Measurements from ENCODE around the gene NUP62. TPM values are rescaled to one million over a fixed set of nuclear protein-coding genes. Genes with fewer than 3 reads are reported as not detected.

The NUP62 gene
- total RNA-seq, 1 experiment from 2014 or later, result 54.6 TPM

DNA sequence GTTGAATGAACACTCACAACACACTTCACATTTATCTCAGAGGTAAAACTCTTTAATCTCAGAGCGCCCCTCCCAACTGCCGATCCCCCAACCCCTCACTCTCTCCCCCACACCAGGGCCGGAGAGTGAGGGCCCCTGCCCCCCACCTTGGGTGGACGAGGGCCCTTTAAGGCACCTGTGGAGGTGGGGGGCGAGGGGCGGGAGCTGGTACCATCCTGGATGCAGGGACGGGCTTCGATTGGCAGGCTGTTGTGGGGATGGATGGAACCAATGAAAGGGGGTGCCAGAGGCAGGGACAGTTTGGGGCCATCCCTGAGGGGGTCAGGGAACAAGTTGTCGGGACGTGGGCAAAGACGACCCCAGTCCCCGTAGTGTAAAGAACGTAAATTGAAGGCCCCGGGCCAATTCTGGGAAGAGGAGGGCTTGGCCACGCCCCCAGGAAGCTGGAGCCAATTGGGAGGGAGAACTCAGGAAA lies 60.3 kb downstream of the NUP62 start:
- TF ChIP-seq, protein P1, sequence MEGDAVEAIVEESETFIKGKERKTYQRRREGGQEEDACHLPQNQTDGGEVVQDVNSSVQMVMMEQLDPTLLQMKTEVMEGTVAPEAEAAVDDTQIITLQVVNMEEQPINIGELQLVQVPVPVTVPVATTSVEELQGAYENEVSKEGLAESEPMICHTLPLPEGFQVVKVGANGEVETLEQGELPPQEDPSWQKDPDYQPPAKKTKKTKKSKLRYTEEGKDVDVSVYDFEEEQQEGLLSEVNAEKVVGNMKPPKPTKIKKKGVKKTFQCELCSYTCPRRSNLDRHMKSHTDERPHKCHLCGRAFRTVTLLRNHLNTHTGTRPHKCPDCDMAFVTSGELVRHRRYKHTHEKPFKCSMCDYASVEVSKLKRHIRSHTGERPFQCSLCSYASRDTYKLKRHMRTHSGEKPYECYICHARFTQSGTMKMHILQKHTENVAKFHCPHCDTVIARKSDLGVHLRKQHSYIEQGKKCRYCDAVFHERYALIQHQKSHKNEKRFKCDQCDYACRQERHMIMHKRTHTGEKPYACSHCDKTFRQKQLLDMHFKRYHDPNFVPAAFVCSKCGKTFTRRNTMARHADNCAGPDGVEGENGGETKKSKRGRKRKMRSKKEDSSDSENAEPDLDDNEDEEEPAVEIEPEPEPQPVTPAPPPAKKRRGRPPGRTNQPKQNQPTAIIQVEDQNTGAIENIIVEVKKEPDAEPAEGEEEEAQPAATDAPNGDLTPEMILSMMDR (IDR thresholded peaks at IDR 0.05), result no peak
- TF ChIP-seq, protein P2, sequence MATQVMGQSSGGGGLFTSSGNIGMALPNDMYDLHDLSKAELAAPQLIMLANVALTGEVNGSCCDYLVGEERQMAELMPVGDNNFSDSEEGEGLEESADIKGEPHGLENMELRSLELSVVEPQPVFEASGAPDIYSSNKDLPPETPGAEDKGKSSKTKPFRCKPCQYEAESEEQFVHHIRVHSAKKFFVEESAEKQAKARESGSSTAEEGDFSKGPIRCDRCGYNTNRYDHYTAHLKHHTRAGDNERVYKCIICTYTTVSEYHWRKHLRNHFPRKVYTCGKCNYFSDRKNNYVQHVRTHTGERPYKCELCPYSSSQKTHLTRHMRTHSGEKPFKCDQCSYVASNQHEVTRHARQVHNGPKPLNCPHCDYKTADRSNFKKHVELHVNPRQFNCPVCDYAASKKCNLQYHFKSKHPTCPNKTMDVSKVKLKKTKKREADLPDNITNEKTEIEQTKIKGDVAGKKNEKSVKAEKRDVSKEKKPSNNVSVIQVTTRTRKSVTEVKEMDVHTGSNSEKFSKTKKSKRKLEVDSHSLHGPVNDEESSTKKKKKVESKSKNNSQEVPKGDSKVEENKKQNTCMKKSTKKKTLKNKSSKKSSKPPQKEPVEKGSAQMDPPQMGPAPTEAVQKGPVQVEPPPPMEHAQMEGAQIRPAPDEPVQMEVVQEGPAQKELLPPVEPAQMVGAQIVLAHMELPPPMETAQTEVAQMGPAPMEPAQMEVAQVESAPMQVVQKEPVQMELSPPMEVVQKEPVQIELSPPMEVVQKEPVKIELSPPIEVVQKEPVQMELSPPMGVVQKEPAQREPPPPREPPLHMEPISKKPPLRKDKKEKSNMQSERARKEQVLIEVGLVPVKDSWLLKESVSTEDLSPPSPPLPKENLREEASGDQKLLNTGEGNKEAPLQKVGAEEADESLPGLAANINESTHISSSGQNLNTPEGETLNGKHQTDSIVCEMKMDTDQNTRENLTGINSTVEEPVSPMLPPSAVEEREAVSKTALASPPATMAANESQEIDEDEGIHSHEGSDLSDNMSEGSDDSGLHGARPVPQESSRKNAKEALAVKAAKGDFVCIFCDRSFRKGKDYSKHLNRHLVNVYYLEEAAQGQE (IDR thresholded peaks at IDR 0.05; ENCODE audit: insufficient read depth in 1 of 2, low read depth in 2 of 2, low read length in 1 of 2), result no peak
- TF ChIP-seq TCF7L2 (IDR thresholded peaks at IDR 0.05; ENCODE audit: low read depth, low read length) (no peak), POLR2AphosphoS5 (IDR thresholded peaks at IDR 0.05; ENCODE audit: low read depth, low read length) (no peak), SIN3A (IDR thresholded peaks at IDR 0.05; ENCODE audit: borderline replicate concordance, insufficient read depth, low read depth, low read length) (no peak)
- no peaks in the 10 kb centered on the region for H3K9me3 ChIP-seq (ENCODE audit: control insufficient read depth, insufficient read depth, low read depth, low read length)
- peaks cover 18% of the 10 kb centered on the region for H3K4me1 ChIP-seq (ENCODE audit: control insufficient read depth, insufficient read depth, low read length)
- intact Hi-C loops (cut with micrococcal nuclease; ENCODE audit: unreplicated experiment) (no loop called here), in situ Hi-C loops (cut with HindIII; ENCODE audit: low pct_unique_long_range_greater_than_20kb, low sequenced_read_pairs) (no loop called here)
- no peaks in the 10 kb centered on the region for H3K36me3 ChIP-seq (ENCODE audit: control insufficient read depth, insufficient read depth, low read length)
- H3K27ac ChIP-seq (ENCODE audit: low read length), result peak overlapping the region; percentile 68
- no peaks in the 10 kb centered on the region for H3K27me3 ChIP-seq (ENCODE audit: control insufficient read depth, insufficient read depth, low read length)
- H3K4me3 ChIP-seq (ENCODE audit: low read depth in 2 of 2, low read length in 2 of 2), result peak overlapping the region; percentile 34 to 55
- ChIA-PET CTCF (interaction anchor here (0.5 kb wide), 1 partner anchor 341 kb away, joined by 3 read pairs; the partner anchor contains the start of gene RCN3), POLR2A (interaction anchor here (0.6 to 0.9 kb wide), 2 partner anchors 56 to 61 kb away, joined by 3 to 5 read pairs; partner anchors contain the start of gene NUP62)
- peak; percentile 22 for ATAC-seq
- BruUV-seq (replicated peaks), result no TSS peak
- no peak for DNase-seq (ENCODE audit: low read depth, low spot score)

DNA sequence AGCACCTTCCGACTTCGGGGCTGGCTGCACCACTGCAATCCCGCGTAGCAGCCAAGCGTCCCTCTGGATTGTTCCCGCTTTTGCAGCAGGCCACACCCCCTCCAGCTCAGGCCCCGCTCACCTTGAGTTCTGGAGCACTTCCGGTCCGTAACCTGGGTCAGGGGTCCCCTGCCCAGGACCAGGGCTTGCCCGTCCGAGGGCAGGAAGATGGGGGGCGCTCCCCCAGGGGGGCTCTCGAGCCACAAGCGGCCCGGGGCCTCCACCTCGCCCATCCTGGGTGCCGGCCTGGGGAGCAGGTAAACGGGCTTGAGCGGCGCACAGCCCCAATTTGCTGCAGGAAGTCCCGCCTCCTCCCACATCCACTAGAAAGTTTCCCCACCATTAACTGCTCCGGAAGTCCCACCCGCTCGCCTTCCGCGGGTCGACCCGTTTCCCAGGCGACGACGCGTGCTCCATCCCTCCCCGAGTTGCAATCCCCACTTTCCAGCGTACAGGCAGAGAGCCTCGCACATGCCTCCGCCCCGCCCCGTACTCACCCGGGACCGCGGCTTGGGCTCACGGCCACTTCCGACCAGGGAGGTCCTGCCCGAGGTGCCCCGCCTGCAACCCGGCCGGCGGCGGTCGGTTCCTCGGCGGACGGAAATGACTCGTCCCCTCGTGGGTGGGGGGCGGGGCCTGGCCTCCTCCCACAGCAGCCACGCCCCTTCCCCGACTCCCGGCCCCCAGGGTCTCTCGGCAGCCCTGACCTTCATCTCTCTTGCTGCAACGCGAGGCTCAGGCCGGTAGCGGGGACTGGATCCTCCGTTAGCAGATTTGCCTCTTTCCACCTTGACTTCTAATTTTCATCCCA lies 62.1 kb downstream of the NUP62 start, which contains the start of gene PNKP:
Gene PNKP, minus strand, starts transcription at position 644 of the 850 bp plus-strand sequence. Its CDS starts 372 bp downstream, at position 272.
- no TSS peak for BruUV-seq (replicated peaks)
- CTCF ChIA-PET, result no interaction called here
- in situ Hi-C loops (cut with HindIII; ENCODE audit: low pct_unique_long_range_greater_than_20kb, low sequenced_read_pairs), result no loop called here
- ATAC-seq (peak; percentile 68), DNase-seq (ENCODE audit: low read depth, low spot score) (no peak)
- Histone ChIP-seq H3K36me3 (ENCODE audit: control insufficient read depth, insufficient read depth, low read length) (no peaks in the 10 kb centered on the region), H3K9me3 (ENCODE audit: control insufficient read depth, insufficient read depth, low read depth, low read length) (no peaks in the 10 kb centered on the region), H3K27me3 (ENCODE audit: control insufficient read depth, insufficient read depth, low read length) (no peaks in the 10 kb centered on the region), H3K4me1 (ENCODE audit: control insufficient read depth, insufficient read depth, low read length) (peaks cover 20% of the 10 kb centered on the region), H3K4me3 (ENCODE audit: low read depth in 2 of 2, low read length in 2 of 2) (peak within 1 kb of the TSS; percentile 69 to 76), H3K27ac (ENCODE audit: low read length) (peak within 1 kb of the TSS; percentile 95)
- TF ChIP-seq TCF7L2 (IDR thresholded peaks at IDR 0.05; ENCODE audit: low read depth, low read length), result peak; percentile 27; the same call in 1 of the 2 replicates
- 0 out of 2 replicates have a peak, but pooled peaks have one; percentile 37 for TF ChIP-seq SIN3A (IDR thresholded peaks at IDR 0.05; ENCODE audit: borderline replicate concordance, insufficient read depth, low read depth, low read length)
- TF ChIP-seq, protein P2 (IDR thresholded peaks at IDR 0.05; ENCODE audit: insufficient read depth in 1 of 2, low read depth in 2 of 2, low read length in 1 of 2), result 0 out of 4 replicates have a peak, but pooled peaks of 1 of the 2 experiments have one; percentile 8
- peak; percentile 77 for TF ChIP-seq POLR2AphosphoS5 (IDR thresholded peaks at IDR 0.05; ENCODE audit: low read depth, low read length)
- TF ChIP-seq, protein P1 (IDR thresholded peaks at IDR 0.05), result no peak
- POLR2A ChIA-PET, result interaction anchor here (0.8 kb wide), 1 partner anchor 49 kb away, joined by 3 read pairs; the partner anchor contains the start of gene MED25
- intact Hi-C loops (cut with micrococcal nuclease; ENCODE audit: unreplicated experiment), result no loop called here

Data from Panc1 (cell line).